Measurements from ENCODE around the gene SPTBN2.

The SPTBN2 gene

GRCh38 chr11:66674964-66675602 is 53.9 kb downstream of the SPTBN2 start:
- Histone ChIP-seq H3K18ac (ENCODE audit: low read length) (no peak overlapping the region), H2AK5ac (ENCODE audit: low read length) (no peak overlapping the region), H3K79me1 (ENCODE audit: low read length) (peaks cover 7% of the 10 kb centered on the region), H3K4ac (ENCODE audit: low read depth, low read length) (no peak overlapping the region), H3K27me3 (ENCODE audit: insufficient read depth, low read length, poor library complexity) (no peaks in the 10 kb centered on the region), H2BK120ac (ENCODE audit: low read depth, low read length) (no peak overlapping the region), H3K56ac (ENCODE audit: low read length) (no peak overlapping the region), H3K9ac (ENCODE audit: low read length) (no peak overlapping the region), H3K27ac (ENCODE audit: low read depth, low read length) (no peak overlapping the region), H2BK15ac (replicated peaks; ENCODE audit: low read depth) (no peak overlapping the region), H2BK5ac (ENCODE audit: low read length) (no peak overlapping the region), H3K4me1 (ENCODE audit: control insufficient read depth, low read depth, low read length) (peaks cover 4% of the 10 kb centered on the region), H3K79me2 (ENCODE audit: control insufficient read depth, insufficient read depth, low read length) (peaks cover 14% of the 10 kb centered on the region), H3K23ac (ENCODE audit: low read length) (no peak overlapping the region), H3K36me3 (ENCODE audit: control insufficient read depth, insufficient read depth, low read length) (peaks cover 2% of the 10 kb centered on the region), H3K4me2 (ENCODE audit: low read length) (peak overlapping the region; percentile 4), H4K8ac (ENCODE audit: low read depth, low read length) (no peak overlapping the region), H3K4me3 (ENCODE audit: low read length) (no peak overlapping the region), H4K5ac (ENCODE audit: low read length) (no peak overlapping the region)
- no peak for DNase-seq
- WGBS (ENCODE audit: extremely low coverage, insufficient coverage, low lambda C conversion rate) = no CpG with 5 or more reads among the region's 2 CpGs

GRCh38 chr11:66670816-66671215 is 58.2 kb downstream of the SPTBN2 start:
- Histone ChIP-seq H2AK5ac (ENCODE audit: low read length) (no peak overlapping the region), H3K79me2 (ENCODE audit: control insufficient read depth, insufficient read depth, low read length) (peaks cover 9% of the 10 kb centered on the region), H4K5ac (ENCODE audit: low read length) (no peak overlapping the region), H3K27ac (ENCODE audit: low read depth, low read length) (no peak overlapping the region), H3K4me2 (ENCODE audit: low read length) (no peak overlapping the region), H3K18ac (ENCODE audit: low read length) (no peak overlapping the region), H3K27me3 (ENCODE audit: insufficient read depth, low read length, poor library complexity) (no peaks in the 10 kb centered on the region), H2BK120ac (ENCODE audit: low read depth, low read length) (no peak overlapping the region), H3K23ac (ENCODE audit: low read length) (no peak overlapping the region), H3K36me3 (ENCODE audit: control insufficient read depth, insufficient read depth, low read length) (peaks cover 4% of the 10 kb centered on the region), H3K4ac (ENCODE audit: low read depth, low read length) (no peak overlapping the region), H3K4me3 (ENCODE audit: low read length) (no peak overlapping the region), H3K56ac (ENCODE audit: low read length) (no peak overlapping the region), H2BK15ac (replicated peaks; ENCODE audit: low read depth) (no peak overlapping the region), H2BK5ac (ENCODE audit: low read length) (no peak overlapping the region), H3K79me1 (ENCODE audit: low read length) (peaks cover 3% of the 10 kb centered on the region), H4K8ac (ENCODE audit: low read depth, low read length) (no peak overlapping the region), H3K4me1 (ENCODE audit: control insufficient read depth, low read depth, low read length) (peaks cover 2% of the 10 kb centered on the region), H3K9ac (ENCODE audit: low read length) (no peak overlapping the region)
- no peak for DNase-seq
- WGBS (ENCODE audit: extremely low coverage, insufficient coverage, low lambda C conversion rate) = no CpG with 5 or more reads among the region's 5 CpGs

GRCh38 chr11:66665369-66665768 is 63.6 kb downstream of the SPTBN2 start:
- Histone ChIP-seq H3K23ac (ENCODE audit: low read length) (no peak overlapping the region), H3K79me1 (ENCODE audit: low read length) (peaks cover 9% of the 10 kb centered on the region), H3K4me1 (ENCODE audit: control insufficient read depth, low read depth, low read length) (no peaks in the 10 kb centered on the region), H3K9ac (ENCODE audit: low read length) (no peak overlapping the region), H3K36me3 (ENCODE audit: control insufficient read depth, insufficient read depth, low read length) (peaks cover 4% of the 10 kb centered on the region), H3K18ac (ENCODE audit: low read length) (no peak overlapping the region), H2AK5ac (ENCODE audit: low read length) (no peak overlapping the region), H3K79me2 (ENCODE audit: control insufficient read depth, insufficient read depth, low read length) (peaks cover 2% of the 10 kb centered on the region), H3K4ac (ENCODE audit: low read depth, low read length) (no peak overlapping the region), H3K56ac (ENCODE audit: low read length) (no peak overlapping the region), H3K27me3 (ENCODE audit: insufficient read depth, low read length, poor library complexity) (no peaks in the 10 kb centered on the region), H4K8ac (ENCODE audit: low read depth, low read length) (no peak overlapping the region), H2BK15ac (replicated peaks; ENCODE audit: low read depth) (no peak overlapping the region), H3K4me3 (ENCODE audit: low read length) (no peak overlapping the region), H2BK5ac (ENCODE audit: low read length) (no peak overlapping the region), H4K5ac (ENCODE audit: low read length) (no peak overlapping the region), H3K4me2 (ENCODE audit: low read length) (no peak overlapping the region), H3K27ac (ENCODE audit: low read depth, low read length) (no peak overlapping the region), H2BK120ac (ENCODE audit: low read depth, low read length) (no peak overlapping the region)
- no CpG with 5 or more reads among the region's 11 CpGs for WGBS (ENCODE audit: extremely low coverage, insufficient coverage, low lambda C conversion rate)
- no peak for DNase-seq

- Histone ChIP-seq H3K23ac (ENCODE audit: low read length) (no peak overlapping the region), H3K56ac (ENCODE audit: low read length) (no peak overlapping the region), H4K8ac (ENCODE audit: low read depth, low read length) (no peak overlapping the region), H2BK5ac (ENCODE audit: low read length) (no peak overlapping the region), H3K18ac (ENCODE audit: low read length) (no peak overlapping the region), H3K4ac (ENCODE audit: low read depth, low read length) (no peak overlapping the region), H3K36me3 (ENCODE audit: control insufficient read depth, insufficient read depth, low read length) (peaks cover 6% of the 10 kb centered on the region), H3K4me2 (ENCODE audit: low read length) (no peak overlapping the region), H3K79me1 (ENCODE audit: low read length) (peaks cover 9% of the 10 kb centered on the region), H3K79me2 (ENCODE audit: control insufficient read depth, insufficient read depth, low read length) (peaks cover 4% of the 10 kb centered on the region), H3K9ac (ENCODE audit: low read length) (no peak overlapping the region), H3K4me3 (ENCODE audit: low read length) (no peak overlapping the region), H3K27me3 (ENCODE audit: insufficient read depth, low read length, poor library complexity) (no peaks in the 10 kb centered on the region), H2AK5ac (ENCODE audit: low read length) (no peak overlapping the region), H3K4me1 (ENCODE audit: control insufficient read depth, low read depth, low read length) (no peaks in the 10 kb centered on the region), H4K5ac (ENCODE audit: low read length) (no peak overlapping the region), H2BK120ac (ENCODE audit: low read depth, low read length) (no peak overlapping the region), H3K27ac (ENCODE audit: low read depth, low read length) (no peak overlapping the region), H2BK15ac (replicated peaks; ENCODE audit: low read depth) (no peak overlapping the region)
- DNase-seq = no peak
- WGBS (ENCODE audit: extremely low coverage, insufficient coverage, low lambda C conversion rate) = no CpG with 5 or more reads among the region's 1 CpG
Observed at GRCh38 chr11:66663741-66664296, 65.2 kb downstream of the SPTBN2 start.

- Histone ChIP-seq H2AK5ac (ENCODE audit: low read length) (no peak overlapping the region), H3K4me1 (ENCODE audit: control insufficient read depth, low read depth, low read length) (no peaks in the 10 kb centered on the region), H3K36me3 (ENCODE audit: control insufficient read depth, insufficient read depth, low read length) (peaks cover 2% of the 10 kb centered on the region), H3K56ac (ENCODE audit: low read length) (no peak overlapping the region), H2BK15ac (replicated peaks; ENCODE audit: low read depth) (no peak overlapping the region), H2BK5ac (ENCODE audit: low read length) (no peak overlapping the region), H3K9ac (ENCODE audit: low read length) (no peak overlapping the region), H4K8ac (ENCODE audit: low read depth, low read length) (no peak overlapping the region), H3K79me2 (ENCODE audit: control insufficient read depth, insufficient read depth, low read length) (peaks cover 2% of the 10 kb centered on the region), H3K23ac (ENCODE audit: low read length) (no peak overlapping the region), H3K4me3 (ENCODE audit: low read length) (no peak overlapping the region), H3K27me3 (ENCODE audit: insufficient read depth, low read length, poor library complexity) (no peaks in the 10 kb centered on the region), H3K18ac (ENCODE audit: low read length) (no peak overlapping the region), H3K27ac (ENCODE audit: low read depth, low read length) (peak overlapping the region; percentile 60), H4K5ac (ENCODE audit: low read length) (no peak overlapping the region), H3K4me2 (ENCODE audit: low read length) (no peak overlapping the region), H3K4ac (ENCODE audit: low read depth, low read length) (no peak overlapping the region), H3K79me1 (ENCODE audit: low read length) (peaks cover 14% of the 10 kb centered on the region), H2BK120ac (ENCODE audit: low read depth, low read length) (no peak overlapping the region)
- WGBS (ENCODE audit: extremely low coverage, insufficient coverage, low lambda C conversion rate) = no CpG with 5 or more reads among the region's 2 CpGs
- DNase-seq = no peak
Observed at GRCh38 chr11:66659763-66660162, 69.3 kb downstream of the SPTBN2 start.

GRCh38 chr11:66653123-66653522 is 75.9 kb downstream of the SPTBN2 start:
- Histone ChIP-seq H3K36me3 (ENCODE audit: control insufficient read depth, insufficient read depth, low read length) (peaks cover 2% of the 10 kb centered on the region), H4K8ac (ENCODE audit: low read depth, low read length) (no peak overlapping the region), H3K27ac (ENCODE audit: low read depth, low read length) (no peak overlapping the region), H3K79me2 (ENCODE audit: control insufficient read depth, insufficient read depth, low read length) (peaks cover 18% of the 10 kb centered on the region), H3K56ac (ENCODE audit: low read length) (no peak overlapping the region), H3K4me2 (ENCODE audit: low read length) (no peak overlapping the region), H3K4ac (ENCODE audit: low read depth, low read length) (no peak overlapping the region), H3K23ac (ENCODE audit: low read length) (no peak overlapping the region), H2BK15ac (replicated peaks; ENCODE audit: low read depth) (no peak overlapping the region), H3K79me1 (ENCODE audit: low read length) (peaks cover 14% of the 10 kb centered on the region), H2BK120ac (ENCODE audit: low read depth, low read length) (no peak overlapping the region), H3K18ac (ENCODE audit: low read length) (no peak overlapping the region), H2BK5ac (ENCODE audit: low read length) (no peak overlapping the region), H3K4me3 (ENCODE audit: low read length) (no peak overlapping the region), H4K5ac (ENCODE audit: low read length) (no peak overlapping the region), H3K4me1 (ENCODE audit: control insufficient read depth, low read depth, low read length) (no peaks in the 10 kb centered on the region), H2AK5ac (ENCODE audit: low read length) (no peak overlapping the region), H3K27me3 (ENCODE audit: insufficient read depth, low read length, poor library complexity) (no peaks in the 10 kb centered on the region), H3K9ac (ENCODE audit: low read length) (no peak overlapping the region)
- WGBS (ENCODE audit: extremely low coverage, insufficient coverage, low lambda C conversion rate) = no CpG with 5 or more reads among the region's 6 CpGs
- no peak for DNase-seq
